ENCODE data around the gene BLTP1.

BLTP1 gene

GRCh38 chr4:122170775-122171174 is 18.6 kb downstream of the BLTP1 start:
- no peak for DNase-seq

DNA sequence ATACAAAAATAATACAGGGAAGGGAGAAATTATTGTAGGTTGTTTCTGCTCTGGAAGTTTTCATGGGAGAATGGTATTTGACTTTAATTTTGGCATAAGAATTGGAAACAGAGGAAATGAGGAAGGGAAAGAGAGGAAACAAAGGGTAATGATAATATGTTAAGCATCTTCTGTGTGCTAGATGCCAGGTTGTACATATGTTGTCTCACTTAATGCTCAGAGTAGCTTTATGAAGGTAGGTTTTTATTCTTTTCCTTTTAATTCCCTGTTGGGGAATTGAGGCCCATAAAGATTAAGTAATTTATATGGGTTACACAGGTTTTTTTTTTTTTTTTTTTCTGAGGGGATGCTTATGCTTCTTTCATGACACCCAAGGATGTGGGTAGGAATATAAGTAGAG is 19.2 kb downstream of the BLTP1 start:
- DNase-seq: no peak

DNA sequence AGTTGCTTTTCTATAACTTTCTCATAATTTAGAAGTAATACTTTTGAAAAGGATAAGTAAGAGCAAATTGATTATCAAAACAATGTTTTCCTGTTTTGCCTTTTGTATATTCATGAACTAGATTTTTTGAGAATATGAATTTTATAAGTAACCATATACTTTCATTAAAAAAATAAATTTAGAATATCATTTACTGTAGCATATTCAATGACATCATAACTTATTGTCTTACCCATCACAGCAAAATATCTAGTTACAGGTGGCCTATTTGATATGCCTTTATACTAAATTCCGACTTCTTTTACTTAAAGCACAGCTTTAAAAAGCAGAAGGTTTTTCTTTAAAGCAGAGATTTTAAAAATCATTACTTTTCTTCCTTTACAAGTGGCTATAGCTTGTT is 20.1 kb downstream of the BLTP1 start:
- DNase-seq: no peak

DNA sequence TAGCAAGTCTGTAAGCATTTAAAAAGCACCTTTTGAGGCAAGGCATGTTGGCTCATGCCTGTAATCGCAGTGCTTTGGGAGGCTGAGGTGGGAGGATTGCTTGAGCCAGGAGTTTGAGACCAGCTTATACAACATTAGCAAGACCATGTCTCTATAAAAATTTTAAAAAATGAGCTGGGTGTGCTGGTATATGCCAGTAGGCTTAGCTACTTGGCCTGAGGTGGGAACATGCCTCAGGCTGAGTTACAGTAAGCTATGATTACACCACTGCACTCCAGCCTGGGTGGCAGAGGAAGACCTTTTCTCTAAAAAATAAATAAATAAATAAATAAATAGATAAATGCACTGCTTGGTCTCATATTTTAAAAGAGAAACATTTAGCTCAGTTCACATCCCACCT is 26.8 kb downstream of the BLTP1 start:
- DNase-seq: no peak

- no peak for DNase-seq
These were observed 43.6 kb downstream of the BLTP1 start for GRCh38 chr4:122195718-122196117.
